Mesenchymal stem cell (in vitro differentiated cells and primary cell): ENCODE measurements around the gene LRRC7.

Experiments
- DNase-seq: peaks from one replicate; pipeline ENCODE4 v3.0.0-alpha.2; 2013
- H2AFZ ChIP-seq: one replicate; pipeline ENCODE4 v1.6.1; 2013; ENCODE audit warnings: low read depth, mild to moderate bottlenecking, control low read depth, inconsistent platforms, low read length, moderate library complexity
- H2AK5ac ChIP-seq: 2 replicates; pipeline ENCODE4 v1.6.1; 2013; ENCODE audit warnings: low read length, moderate library complexity, mild to moderate bottlenecking, inconsistent platforms; ENCODE audit not compliant: severe bottlenecking
- H2BK120ac ChIP-seq: one replicate; pipeline ENCODE4 v1.6.1; 2013; ENCODE audit warnings: low read depth, mild to moderate bottlenecking, inconsistent platforms, low read length, moderate library complexity
- H2BK12ac ChIP-seq, 2 experiments: one replicate each; pipeline ENCODE4 v1.6.1; 2013; ENCODE audit warnings: inconsistent platforms in 2 of 2, low read length in 2 of 2, mild to moderate bottlenecking in 2 of 2, moderate library complexity in 2 of 2, control low read depth in 1 of 2
- H2BK15ac ChIP-seq: one replicate; pipeline ENCODE4 v1.6.1; 2013; ENCODE audit warnings: mild to moderate bottlenecking, low read depth, inconsistent platforms; ENCODE audit not compliant: poor library complexity, severe bottlenecking
- H2BK5ac ChIP-seq: 2 replicates; pipeline ENCODE4 v1.6.1; 2013; ENCODE audit warnings: low read depth, mild to moderate bottlenecking, low read length, control low read depth, inconsistent platforms; ENCODE audit not compliant: poor library complexity, severe bottlenecking
- H3K14ac ChIP-seq, 2 experiments: one replicate each; pipeline ENCODE4 v1.6.1; 2013; ENCODE audit warnings: inconsistent platforms in 2 of 2, low read length in 2 of 2, control low read depth in 1 of 2, mild to moderate bottlenecking in 1 of 2, moderate library complexity in 1 of 2
- H3K18ac ChIP-seq, 2 experiments: one replicate each; pipeline ENCODE4 v1.6.1; 2013; ENCODE audit warnings: inconsistent platforms in 2 of 2, low read length in 2 of 2, control low read depth in 1 of 2, low read depth in 1 of 2, mild to moderate bottlenecking in 1 of 2
- H3K23ac ChIP-seq, 2 experiments: one replicate each; pipeline ENCODE4 v1.6.1; 2013; ENCODE audit warnings: inconsistent platforms in 2 of 2, low read length in 2 of 2, mild to moderate bottlenecking in 2 of 2, moderate library complexity in 2 of 2, control low read depth in 1 of 2
- H3K27ac ChIP-seq: 2 replicates; pipeline ENCODE4 v1.5.1; 2013; ENCODE audit warnings: mild to moderate bottlenecking, moderate library complexity, low read length, control low read depth, inconsistent platforms; ENCODE audit not compliant: poor library complexity, severe bottlenecking
- H3K27me3 ChIP-seq, 2 experiments: 2 replicates each; pipeline versions ENCODE4 v1.6.1 to v1.7.0; 2013; ENCODE audit warnings: low read length in 2 of 2, mild to moderate bottlenecking in 2 of 2, moderate library complexity in 2 of 2, control low read depth in 1 of 2, inconsistent platforms in 1 of 2; ENCODE audit not compliant: control insufficient read depth in 1 of 2, insufficient read depth in 1 of 2
- H3K36me3 ChIP-seq, 2 experiments: 2 replicates each; pipeline versions ENCODE4 v1.6.1 to v1.7.0; 2013; ENCODE audit warnings: low read length in 2 of 2, control low read depth in 1 of 2, inconsistent platforms in 1 of 2, low read depth in 1 of 2, mild to moderate bottlenecking in 1 of 2; ENCODE audit not compliant: insufficient read depth in 2 of 2, control insufficient read depth in 1 of 2
- H3K4ac ChIP-seq, 2 experiments: one replicate each; pipeline ENCODE4 v1.6.1; 2013; ENCODE audit warnings: inconsistent platforms in 2 of 2, low read length in 2 of 2, mild to moderate bottlenecking in 2 of 2, moderate library complexity in 2 of 2, control low read depth in 1 of 2, low read depth in 1 of 2
- H3K4me1 ChIP-seq: 2 replicates; pipeline ENCODE4 v1.6.1; 2013; ENCODE audit warnings: low read depth, low read length, control low read depth; ENCODE audit not compliant: control insufficient read depth, insufficient read depth
- H3K4me2 ChIP-seq: 2 replicates; pipeline ENCODE4 v1.6.1; 2013; ENCODE audit warnings: low read length, mild to moderate bottlenecking, inconsistent platforms; ENCODE audit not compliant: poor library complexity, severe bottlenecking
- H3K4me3 ChIP-seq, 2 experiments: 2 replicates each; pipeline versions ENCODE4 v1.5.1 to v1.7.0; 2013; ENCODE audit warnings: low read length in 2 of 2, mild to moderate bottlenecking in 2 of 2, control low read depth in 1 of 2, low read depth in 1 of 2; ENCODE audit not compliant: insufficient read depth in 1 of 2
- H3K79me1 ChIP-seq: replicated peaks from 2 replicates; pipeline ENCODE4 v1.6.1; 2013; ENCODE audit warnings: mild to moderate bottlenecking, control low read depth, low read length, inconsistent platforms; ENCODE audit not compliant: poor library complexity, severe bottlenecking
- H3K9ac ChIP-seq: 2 replicates; pipeline ENCODE4 v1.7.0; 2013; ENCODE audit warnings: mild to moderate bottlenecking, low read length, moderate library complexity
- H3K9me3 ChIP-seq: 2 replicates; pipeline ENCODE4 v1.7.0; 2013; ENCODE audit warnings: mild to moderate bottlenecking, low read length; ENCODE audit not compliant: control insufficient read depth
- H4K8ac ChIP-seq: one replicate; pipeline ENCODE4 v1.6.1; 2013; ENCODE audit warnings: inconsistent platforms, mild to moderate bottlenecking, low read length, moderate library complexity
- H4K91ac ChIP-seq: one replicate; pipeline ENCODE4 v1.6.1; 2013; ENCODE audit warnings: mild to moderate bottlenecking, low read length, inconsistent platforms
- WGBS: methylation state at CpG from one replicate; pipeline ENCODE4 v1.1.7; 2013; ENCODE audit warnings: mixed read lengths; 5-methylcytosine and 5-hydroxymethylcytosine counted together

LRRC7 gene

GRCh38 chr1:69551476-69552324, 16.0 kb upstream of the LRRC7 start:
- H3K4me1 ChIP-seq = no peaks in the 10 kb centered on the region
- no peak overlapping the region for H3K27ac ChIP-seq
- H3K4ac ChIP-seq = no peak overlapping the region
- H3K9ac ChIP-seq = no peak overlapping the region
- no peak overlapping the region for H2BK5ac ChIP-seq
- no peak overlapping the region for H3K18ac ChIP-seq
- no peak overlapping the region for H4K8ac ChIP-seq
- H3K79me1 ChIP-seq = no peaks in the 10 kb centered on the region
- H2AFZ ChIP-seq = no peak overlapping the region
- H3K14ac ChIP-seq = no peak overlapping the region
- H2BK120ac ChIP-seq = no peak overlapping the region
- no peaks in the 10 kb centered on the region for H3K27me3 ChIP-seq
- no peak overlapping the region for H3K4me2 ChIP-seq
- no peak overlapping the region for H4K91ac ChIP-seq
- DNase-seq = no peak
- H3K4me3 ChIP-seq = no peak overlapping the region
- no peak overlapping the region for H2BK12ac ChIP-seq
- H3K23ac ChIP-seq = no peak overlapping the region
- no peak overlapping the region for H2BK15ac ChIP-seq
- H2AK5ac ChIP-seq = no peak overlapping the region
- WGBS = 83% methylated on average over 7 of the region's 8 CpGs
- no peaks in the 10 kb centered on the region for H3K36me3 ChIP-seq
- no peaks in the 10 kb centered on the region for H3K9me3 ChIP-seq

DNA sequence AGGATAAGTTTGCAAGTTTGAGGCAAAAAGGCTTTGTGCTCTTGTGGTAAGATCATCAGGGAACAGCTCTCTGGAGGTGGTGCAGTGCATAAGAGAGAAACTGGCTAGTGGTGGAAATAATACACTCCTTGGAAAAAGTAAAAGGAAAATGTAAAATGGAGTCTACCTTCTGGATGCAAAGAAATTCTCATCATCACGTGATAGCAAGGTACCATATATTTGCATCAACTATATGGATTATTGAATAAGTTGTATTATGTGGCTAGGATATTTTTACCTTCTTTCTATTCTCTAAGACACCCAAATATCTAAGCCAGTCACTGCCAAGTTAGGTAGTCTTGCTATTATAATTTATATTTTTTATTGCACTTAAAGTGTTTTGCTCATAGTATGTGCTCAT, 14.0 kb upstream of the LRRC7 start:
- Histone ChIP-seq H2AK5ac (no peak overlapping the region), H3K14ac (no peak overlapping the region), H3K4me3 (no peak overlapping the region), H3K4ac (no peak overlapping the region), H3K18ac (no peak overlapping the region), H3K4me1 (no peaks in the 10 kb centered on the region), H2BK12ac (no peak overlapping the region), H3K79me1 (no peaks in the 10 kb centered on the region), H2BK120ac (no peak overlapping the region), H3K27me3 (no peaks in the 10 kb centered on the region), H3K4me2 (no peak overlapping the region), H2AFZ (no peak overlapping the region), H3K23ac (no peak overlapping the region), H3K9ac (no peak overlapping the region), H2BK15ac (no peak overlapping the region), H4K8ac (no peak overlapping the region), H3K27ac (no peak overlapping the region), H3K36me3 (no peaks in the 10 kb centered on the region), H2BK5ac (no peak overlapping the region), H3K9me3 (peaks cover 5% of the 10 kb centered on the region), H4K91ac (no peak overlapping the region)
- no CpG with 5 or more reads among the region's 1 CpG for WGBS
- DNase-seq = no peak

DNA sequence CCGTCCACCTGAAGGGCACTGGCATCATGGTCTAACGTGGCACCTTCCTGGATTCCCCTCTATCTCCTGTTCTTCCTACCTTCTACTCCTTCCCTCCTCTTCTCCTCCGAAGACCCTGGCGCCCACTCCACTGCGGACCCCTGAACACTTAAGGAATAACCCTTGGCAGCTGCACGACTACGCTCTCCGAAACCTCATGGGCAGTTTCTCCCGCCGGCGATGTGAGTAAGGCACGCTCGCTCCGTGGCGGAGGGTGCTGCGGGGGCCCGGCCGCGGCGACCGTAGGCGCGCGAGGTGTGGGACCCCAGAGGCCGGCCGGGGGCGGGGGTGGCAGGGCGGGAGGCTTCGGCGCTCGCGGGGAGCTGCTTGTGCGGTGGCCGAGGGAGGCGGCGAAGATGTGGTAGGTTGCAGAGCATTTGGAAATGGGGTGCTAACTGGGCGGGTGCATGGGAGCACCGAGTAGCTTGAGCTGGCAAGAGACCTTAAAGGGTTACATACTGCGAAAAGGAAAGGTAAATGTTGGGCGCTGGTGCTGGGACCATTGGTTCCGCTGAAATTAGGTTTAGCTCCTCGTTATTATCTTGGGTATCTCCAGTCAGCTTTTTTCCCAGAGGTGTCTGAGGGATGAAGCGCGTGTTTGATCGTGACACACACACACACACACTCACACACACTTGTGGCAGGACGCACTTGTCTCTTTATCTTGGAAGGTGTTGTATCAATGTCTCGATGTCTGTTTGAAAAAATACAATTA, 876 bp downstream of the LRRC7 start:
- H3K14ac ChIP-seq = peak overlapping the region in 1 of 2 experiments; percentile 71
- no peak overlapping the region for H2BK12ac ChIP-seq
- no peak overlapping the region for H3K4ac ChIP-seq
- no peak overlapping the region for H2BK5ac ChIP-seq
- no peaks in the 10 kb centered on the region for H3K79me1 ChIP-seq
- H3K27ac ChIP-seq = no peak overlapping the region
- H4K91ac ChIP-seq = no peak overlapping the region
- H3K9ac ChIP-seq = no peak overlapping the region
- H2BK15ac ChIP-seq = peak overlapping the region; percentile 6
- H3K27me3 ChIP-seq = peaks cover 25 to 54% of the 10 kb centered on the region in 2 experiments
- no peak overlapping the region for H3K18ac ChIP-seq
- 2% methylated on average over 39 of the region's 47 CpGs for WGBS
- H2AK5ac ChIP-seq = no peak overlapping the region
- no peaks in the 10 kb centered on the region for H3K9me3 ChIP-seq
- peaks cover 26% of the 10 kb centered on the region for H3K4me1 ChIP-seq
- no peaks in the 10 kb centered on the region for H3K36me3 ChIP-seq
- peak overlapping the region; percentile 58 to 76 for H3K4me3 ChIP-seq
- peak overlapping the region; percentile 75 for H3K4me2 ChIP-seq
- DNase-seq = peak; percentile 1
- H4K8ac ChIP-seq = no peak overlapping the region
- peak overlapping the region; percentile 61 for H2AFZ ChIP-seq
- no peak overlapping the region for H3K23ac ChIP-seq
- no peak overlapping the region for H2BK120ac ChIP-seq

DNA sequence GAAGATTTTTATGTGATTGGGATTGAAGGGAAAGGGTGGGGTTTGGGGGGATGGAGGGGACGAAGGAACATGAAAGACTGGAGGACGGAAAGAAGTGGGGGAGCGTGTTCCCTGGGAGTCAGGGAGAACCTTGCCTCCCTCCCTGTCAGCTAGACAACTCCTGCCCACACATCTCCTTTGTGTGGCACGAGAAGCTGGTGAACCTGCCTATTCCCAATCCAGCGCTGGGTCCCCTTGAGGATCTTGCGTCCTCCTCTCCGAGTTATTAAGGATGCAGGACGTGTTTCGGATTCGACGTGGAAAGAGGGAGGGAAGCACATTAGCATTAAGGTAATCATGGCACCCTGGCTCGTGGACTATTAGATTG, 1.4 kb downstream of the LRRC7 start:
- Histone ChIP-seq H3K9ac (no peak overlapping the region), H3K27me3 (peaks cover 25 to 54% of the 10 kb centered on the region in 2 experiments), H3K27ac (no peak overlapping the region), H3K4ac (no peak overlapping the region), H3K4me3 (peak overlapping the region in 1 of 2 experiments; percentile 54), H4K91ac (no peak overlapping the region), H4K8ac (no peak overlapping the region), H3K14ac (peak overlapping the region in 1 of 2 experiments; percentile 41), H3K9me3 (no peaks in the 10 kb centered on the region), H2BK5ac (no peak overlapping the region), H3K18ac (no peak overlapping the region), H3K4me2 (peak overlapping the region; percentile 74), H3K79me1 (no peaks in the 10 kb centered on the region), H2BK15ac (no peak overlapping the region), H2AK5ac (no peak overlapping the region), H2BK120ac (no peak overlapping the region), H3K23ac (no peak overlapping the region), H2BK12ac (no peak overlapping the region), H3K36me3 (no peaks in the 10 kb centered on the region), H3K4me1 (peaks cover 26% of the 10 kb centered on the region), H2AFZ (no peak overlapping the region)
- peak; percentile 4 for DNase-seq
- 8% methylated on average over 10 of the region's 12 CpGs for WGBS
